ENCODE measurements around the gene C1QTNF8.

C1QTNF8 gene

DNA sequence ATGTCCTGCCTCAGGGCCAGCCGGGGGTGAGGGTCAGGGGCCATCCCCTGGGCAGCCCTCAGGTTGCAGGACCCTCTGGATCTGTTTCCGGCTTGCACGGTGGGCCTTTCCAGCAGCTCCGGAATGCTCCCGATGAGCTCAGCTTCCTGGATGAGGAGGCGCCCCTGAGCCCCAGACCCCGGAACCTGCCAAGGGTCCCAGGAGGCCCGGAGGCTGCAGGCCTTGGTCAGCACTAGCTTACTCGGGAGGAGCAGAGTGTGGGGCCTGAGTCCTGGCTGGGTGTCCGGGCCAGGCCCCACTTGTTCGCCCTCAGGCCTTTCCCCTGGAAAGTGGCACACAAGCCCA lies 7.6 kb upstream of the C1QTNF8 start:
- no peak for DNase-seq (ENCODE audit: low read depth)
- no peak overlapping the region for H3K4me3 ChIP-seq (ENCODE audit: low read length)
- TF ChIP-seq, protein P1, sequence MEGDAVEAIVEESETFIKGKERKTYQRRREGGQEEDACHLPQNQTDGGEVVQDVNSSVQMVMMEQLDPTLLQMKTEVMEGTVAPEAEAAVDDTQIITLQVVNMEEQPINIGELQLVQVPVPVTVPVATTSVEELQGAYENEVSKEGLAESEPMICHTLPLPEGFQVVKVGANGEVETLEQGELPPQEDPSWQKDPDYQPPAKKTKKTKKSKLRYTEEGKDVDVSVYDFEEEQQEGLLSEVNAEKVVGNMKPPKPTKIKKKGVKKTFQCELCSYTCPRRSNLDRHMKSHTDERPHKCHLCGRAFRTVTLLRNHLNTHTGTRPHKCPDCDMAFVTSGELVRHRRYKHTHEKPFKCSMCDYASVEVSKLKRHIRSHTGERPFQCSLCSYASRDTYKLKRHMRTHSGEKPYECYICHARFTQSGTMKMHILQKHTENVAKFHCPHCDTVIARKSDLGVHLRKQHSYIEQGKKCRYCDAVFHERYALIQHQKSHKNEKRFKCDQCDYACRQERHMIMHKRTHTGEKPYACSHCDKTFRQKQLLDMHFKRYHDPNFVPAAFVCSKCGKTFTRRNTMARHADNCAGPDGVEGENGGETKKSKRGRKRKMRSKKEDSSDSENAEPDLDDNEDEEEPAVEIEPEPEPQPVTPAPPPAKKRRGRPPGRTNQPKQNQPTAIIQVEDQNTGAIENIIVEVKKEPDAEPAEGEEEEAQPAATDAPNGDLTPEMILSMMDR (IDR thresholded peaks at IDR 0.05; ENCODE audit: insufficient read depth, low read depth, low read length, missing control alignments) = no peak

DNA sequence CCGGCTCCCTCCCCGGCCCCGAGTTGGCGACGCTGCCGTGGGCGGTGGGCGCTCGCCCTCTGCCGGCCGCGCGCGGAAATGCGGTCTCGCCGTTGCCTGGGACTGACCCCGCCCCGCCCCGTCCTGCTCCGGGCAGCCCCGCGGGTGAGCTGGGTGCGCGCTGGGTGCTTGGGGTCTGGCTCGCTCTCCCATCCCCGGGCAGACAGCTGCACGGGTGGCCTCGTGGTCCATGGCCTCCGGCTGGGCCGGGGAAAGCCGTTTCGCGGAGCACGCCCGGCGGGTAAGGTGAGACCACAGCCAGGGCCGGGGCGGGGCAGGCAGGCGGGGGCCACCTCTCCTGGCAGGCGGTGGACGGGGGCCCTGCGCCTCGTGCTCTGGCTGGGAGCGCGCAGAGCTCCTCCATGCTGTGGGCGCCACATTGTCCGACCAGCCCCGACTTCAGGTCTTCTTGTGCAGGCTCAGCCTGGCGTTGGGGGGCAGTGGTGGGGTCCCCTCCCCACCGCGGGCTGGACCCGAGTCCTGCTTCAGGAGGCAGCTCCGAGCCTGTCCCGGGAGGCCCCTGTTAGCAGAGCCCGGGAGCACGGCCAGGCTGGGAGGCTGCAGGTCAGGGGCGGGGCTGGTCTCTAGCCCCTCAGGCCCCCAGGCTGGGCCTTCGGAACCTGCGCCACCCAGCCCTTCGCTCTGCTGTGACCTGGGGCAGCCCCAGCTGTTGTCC lies 7.0 kb upstream of the C1QTNF8 start:
- H3K4me3 ChIP-seq (ENCODE audit: low read length) = no peak overlapping the region
- DNase-seq (ENCODE audit: low read depth) = peak; percentile 10
- TF ChIP-seq, protein P1 (IDR thresholded peaks at IDR 0.05; ENCODE audit: insufficient read depth, low read depth, low read length, missing control alignments) = peak; percentile 23

DNA sequence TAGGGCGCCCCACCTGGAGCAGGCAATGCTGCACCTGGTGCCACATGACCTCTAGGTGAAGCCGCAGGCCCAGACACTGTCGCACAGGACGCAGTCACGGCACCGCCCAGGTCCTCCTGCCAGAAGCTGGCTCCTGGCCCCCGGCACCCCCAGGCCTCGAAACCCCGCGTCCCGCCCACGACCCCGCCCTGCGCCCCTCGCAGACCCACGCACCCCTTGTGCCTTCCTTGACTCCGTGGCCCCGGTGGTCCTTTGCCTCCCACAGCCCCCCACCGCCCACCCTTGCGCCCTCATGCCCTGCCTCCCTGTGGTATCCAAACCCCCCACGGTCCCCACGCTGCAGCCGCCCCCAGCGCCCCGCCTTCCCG lies 6.3 kb upstream of the C1QTNF8 start:
- DNase-seq (ENCODE audit: low read depth) = no peak
- TF ChIP-seq, protein P1 (IDR thresholded peaks at IDR 0.05; ENCODE audit: insufficient read depth, low read depth, low read length, missing control alignments) = no peak
- no peak overlapping the region for H3K4me3 ChIP-seq (ENCODE audit: low read length)

DNA sequence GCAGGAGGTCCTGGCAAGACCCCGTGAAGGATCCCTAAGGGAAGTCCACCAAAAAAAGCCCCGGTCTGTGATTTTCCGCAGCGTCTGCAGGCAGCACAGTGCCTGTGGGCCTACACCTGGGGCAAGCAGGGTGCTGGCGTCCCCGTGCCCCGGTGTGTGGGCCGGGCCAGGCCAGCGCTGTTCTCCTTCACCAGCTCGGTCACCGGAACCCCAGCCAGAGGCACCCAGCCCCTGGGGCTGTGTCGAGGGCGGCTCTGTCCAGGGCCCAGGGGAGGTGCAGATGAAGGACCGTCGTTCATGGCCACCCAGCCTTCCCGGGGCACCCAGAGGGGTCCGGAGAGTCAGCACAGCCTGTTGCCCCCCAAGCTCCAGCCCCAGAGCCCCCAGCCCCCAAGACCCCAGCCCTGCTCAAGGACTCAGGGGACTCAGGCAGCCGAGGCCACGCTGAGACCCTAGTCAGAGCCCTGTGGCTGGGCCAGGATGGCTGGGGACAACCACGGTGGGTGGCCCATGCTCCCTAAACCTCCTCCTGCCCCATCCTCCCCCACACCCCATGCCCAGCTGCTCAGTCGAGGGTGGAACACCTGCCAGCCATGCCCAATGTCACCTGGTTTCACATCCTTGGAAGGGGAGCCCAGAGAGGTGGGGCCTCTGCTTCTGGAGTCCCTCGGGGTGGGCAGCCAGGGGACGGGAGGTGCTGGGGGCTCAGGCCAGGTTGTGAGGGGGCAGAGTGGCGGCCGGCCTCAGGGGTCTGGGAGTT lies 5.7 kb upstream of the C1QTNF8 start:
- TF ChIP-seq, protein P1 (IDR thresholded peaks at IDR 0.05; ENCODE audit: insufficient read depth, low read depth, low read length, missing control alignments) = no peak
- H3K4me3 ChIP-seq (ENCODE audit: low read length) = no peak overlapping the region
- DNase-seq (ENCODE audit: low read depth) = no peak

DNA sequence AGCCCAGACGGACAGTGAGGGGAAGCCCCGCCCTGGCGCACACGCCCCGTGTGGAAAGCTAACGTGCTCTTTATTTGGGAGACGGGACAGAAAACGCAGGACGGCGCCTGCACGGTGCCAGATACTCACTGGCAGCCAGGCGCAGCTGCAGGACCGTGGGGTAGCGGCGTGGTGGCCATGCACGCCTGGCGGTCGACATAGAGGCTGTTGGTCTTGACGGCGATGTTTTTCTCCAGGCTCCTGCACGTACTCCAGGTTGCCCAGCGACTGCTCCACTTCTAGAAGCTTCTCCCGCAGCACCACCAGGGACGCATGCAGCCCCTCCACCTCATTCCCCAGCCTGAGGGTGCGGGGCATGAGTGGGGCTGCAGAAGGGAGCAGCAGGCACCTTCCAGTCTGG lies 5.1 kb upstream of the C1QTNF8 start:
- no peak overlapping the region for H3K4me3 ChIP-seq (ENCODE audit: low read length)
- TF ChIP-seq, protein P1 (IDR thresholded peaks at IDR 0.05; ENCODE audit: insufficient read depth, low read depth, low read length, missing control alignments) = no peak
- no peak for DNase-seq (ENCODE audit: low read depth)

DNA sequence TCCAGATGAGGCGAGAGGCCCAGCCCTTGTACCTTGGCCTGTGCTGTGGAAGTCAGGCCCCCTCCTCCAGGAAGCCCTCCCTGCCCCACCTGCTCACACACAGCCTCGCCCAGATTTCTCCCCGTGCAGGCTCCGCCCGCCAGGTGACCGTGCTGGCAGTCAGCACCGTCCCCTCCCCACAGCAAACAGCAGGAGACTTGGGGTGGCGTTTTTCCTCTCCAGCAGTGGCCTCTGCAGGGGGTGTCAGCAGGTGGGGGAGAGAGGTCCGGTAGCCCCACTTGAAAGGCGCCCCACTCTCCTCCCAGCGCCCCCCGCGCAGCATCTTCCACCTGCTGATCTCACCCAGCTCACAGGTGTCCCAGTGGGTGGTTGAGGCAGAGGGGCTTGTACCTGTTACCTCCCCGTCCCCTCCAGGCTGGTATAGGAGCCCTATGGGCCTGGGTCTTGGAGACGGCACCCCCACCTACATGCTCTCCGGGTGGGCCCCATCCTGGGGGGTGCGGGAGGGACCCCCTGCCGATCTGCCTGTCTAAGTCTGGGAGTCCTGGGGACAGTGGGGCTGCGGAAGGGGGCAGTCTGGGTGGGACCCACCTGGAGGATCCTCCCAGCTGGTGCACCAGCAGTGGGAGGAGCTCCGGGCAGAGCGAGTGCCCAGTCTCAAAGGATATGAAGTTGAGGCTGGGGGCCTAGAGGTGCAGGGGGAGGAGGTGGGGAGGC lies 4.2 kb upstream of the C1QTNF8 start:
- TF ChIP-seq, protein P1 (IDR thresholded peaks at IDR 0.05; ENCODE audit: insufficient read depth, low read depth, low read length, missing control alignments) = no peak
- no peak for DNase-seq (ENCODE audit: low read depth)
- H3K4me3 ChIP-seq (ENCODE audit: low read length) = no peak overlapping the region

Data from epithelial cell of esophagus (primary cell).